ENCODE results near the gene ATP5F1D. TPM values are rescaled to one million over a fixed set of nuclear protein-coding genes. Genes with fewer than 3 reads are reported as not detected.

ATP5F1D gene
- total and polyA plus RNA-seq, 2 of the 8 experiments (the other 6 are each of a cell fraction or from before 2014, with no cell fraction given), result 174 to 249 TPM

GRCh38 chr19:1220976-1221903 is 20.3 kb upstream of the ATP5F1D start:
- Histone ChIP-seq H3K36me3 (ENCODE audit: control insufficient read depth in 2 of 4, insufficient read depth in 4 of 4, low read length in 3 of 4) (peaks cover 0 to 38% (median 0%) of the 10 kb centered on the region in 4 experiments; a peak in 3 of 8 replicates), H2BK20ac (ENCODE audit: low read length) (no peak overlapping the region), H2AFZ (ENCODE audit: low read length) (no peak overlapping the region), H2AK5ac (ENCODE audit: low read depth, low read length) (no peak overlapping the region), H2BK15ac (ENCODE audit: low read length) (no peak overlapping the region), H3K4me2 (ENCODE audit: insufficient read depth in 1 of 2, low read depth in 2 of 2, low read length in 2 of 2) (no peak overlapping the region), H3K4me1 (replicated peaks in 1 of 4; ENCODE audit: control insufficient read depth in 3 of 4, insufficient read depth in 4 of 4, low read length in 3 of 4) (peaks cover 0 to 2% (median 2%) of the 10 kb centered on the region in 4 experiments; a peak in 3 of 7 replicates), H3K79me2 (ENCODE audit: control insufficient read depth in 1 of 2, insufficient read depth in 2 of 2, low read length in 2 of 2) (peaks cover 0 to 24% of the 10 kb centered on the region in 2 experiments; a peak in 2 of 4 replicates), H3K14ac (ENCODE audit: insufficient read length) (no peak overlapping the region), H4K20me1 (replicated peaks in 1 of 2; ENCODE audit: control insufficient read depth in 1 of 2, insufficient read depth in 2 of 2, low read length in 2 of 2) (peaks cover 25 to 40% of the 10 kb centered on the region in 2 experiments), H4K8ac (ENCODE audit: extremely low read depth, insufficient read depth, low read length) (no peak overlapping the region), H2BK12ac (ENCODE audit: low read depth, low read length) (no peak overlapping the region), H4K5ac (ENCODE audit: insufficient read length, low read depth, low read length) (no peak overlapping the region), H3K18ac (ENCODE audit: extremely low read depth, low read length) (no peak overlapping the region), H3K4ac (replicated peaks; ENCODE audit: insufficient read length, low read depth, low read length) (no peak overlapping the region), H3K27me3 (replicated peaks in 1 of 4; ENCODE audit: control insufficient read depth in 3 of 4, extremely low read depth in 1 of 4, insufficient read depth in 3 of 4, low read length in 3 of 4) (no peaks in the 10 kb centered on the region), H3K23ac (ENCODE audit: insufficient read length) (no peak overlapping the region), H3K56ac (replicated peaks; ENCODE audit: insufficient read length, low read depth, low read length) (no peak overlapping the region), H4K91ac (replicated peaks; ENCODE audit: insufficient read length, low read length) (no peak overlapping the region), H3K27ac (ENCODE audit: low read depth, low read length) (no peak overlapping the region), H3K79me1 (ENCODE audit: low read depth, low read length) (peaks cover 7% of the 10 kb centered on the region), H3K23me2 (ENCODE audit: low read depth, low read length) (no peaks in the 10 kb centered on the region), H2BK5ac (ENCODE audit: low read depth, low read length) (no peak overlapping the region), H2BK120ac (replicated peaks; ENCODE audit: low read depth, low read length) (no peak overlapping the region), H3K4me3 (ENCODE audit: extremely low read depth in 1 of 4, insufficient read depth in 2 of 4, low read depth in 3 of 4, low read length in 4 of 4) (no peak overlapping the region), H3K9me3 (ENCODE audit: insufficient read depth in 2 of 2, low read depth in 1 of 2, low read length in 1 of 2) (no peaks in the 10 kb centered on the region), H3K9ac (replicated peaks in 1 of 4; ENCODE audit: extremely low read depth in 1 of 4, low read depth in 3 of 4, low read length in 3 of 4) (no peak overlapping the region)
- FAIRE-seq, result no peak
- ChIA-PET POLR2A (ENCODE audit: partially characterized antibody) (interaction anchor here (0.9 to 2.0 kb wide), 12 partner anchors 8 to 213 kb away, joined by 3 to 10 read pairs (median 4); partner anchors contain the start of gene CIRBP), CTCF (ENCODE audit: partially characterized antibody) (interaction anchor here (0.7 to 9.0 kb wide), 33 partner anchors 8 to 179 kb away, joined by 3 to 56 read pairs (median 5); partner anchors contain the start of gene ATP5F1D)
- TF ChIP-seq NANOG (IDR thresholded peaks at IDR 0.05; ENCODE audit: insufficient read depth, low read depth, low read length, poor library complexity, severe bottlenecking), result no peak
- no peak for TF ChIP-seq RXRA (IDR thresholded peaks at IDR 0.05; ENCODE audit: insufficient read depth, low read depth, low read length)
- peak; percentile 47 to 57 for TF ChIP-seq RAD21 (IDR thresholded peaks at IDR 0.05 in 1 of 2, conservative IDR thresholded peaks at IDR 0.05 in 1 of 2; ENCODE audit: low read depth in 2 of 2, low read length in 2 of 2)
- peak; percentile 63 to 92 (median 69) for TF ChIP-seq CTCF (IDR thresholded peaks at IDR 0.05; ENCODE audit: control extremely low read depth in 1 of 3, insufficient read depth in 1 of 3, low read depth in 1 of 3, low read length in 3 of 3)
- peak; percentile 74; the same call in 1 of the 2 replicates for TF ChIP-seq GABPA (IDR thresholded peaks at IDR 0.05; ENCODE audit: borderline replicate concordance, insufficient read depth, low read length)
- no peak for TF ChIP-seq ATF3 (IDR thresholded peaks at IDR 0.05; ENCODE audit: insufficient read depth, low read depth, low read length)
- DNase-seq (ENCODE audit: low read depth in 1 of 2, low spot score in 2 of 2), result peak in 1 of 2 experiments; percentile 78
- 90% methylated on average over 35 of the region's 38 CpGs; no CpG with 5 or more reads in 1 of the 2 experiments for WGBS, 2 experiments (ENCODE audit: extremely low coverage in 1 of 2, insufficient coverage in 1 of 2, insufficient read length in 1 of 2, insufficient replicate concordance in 2 of 2, low coverage in 1 of 2, low lambda C conversion rate in 2 of 2, missing lambda C conversion rate in 1 of 2)

All from H1 (cell line).